Endometrium (tissue), 2 donors: ENCODE measurements around the gene GPR68.
"Not testable (repeated sequence)": the region's sequence is repeated elsewhere in the genome, so short reads cannot be mapped to it uniquely, and the experiment has no call there.

ENCODE experiments used
- FAIRE-seq: peaks from 2 replicates; lab custom pipeline; 2012; peaks lifted over from hg19 to GRCh38; lab: Jason Lieb, UNC
- donor health status: control.
- donor health status: control.

The GPR68 gene

DNA sequence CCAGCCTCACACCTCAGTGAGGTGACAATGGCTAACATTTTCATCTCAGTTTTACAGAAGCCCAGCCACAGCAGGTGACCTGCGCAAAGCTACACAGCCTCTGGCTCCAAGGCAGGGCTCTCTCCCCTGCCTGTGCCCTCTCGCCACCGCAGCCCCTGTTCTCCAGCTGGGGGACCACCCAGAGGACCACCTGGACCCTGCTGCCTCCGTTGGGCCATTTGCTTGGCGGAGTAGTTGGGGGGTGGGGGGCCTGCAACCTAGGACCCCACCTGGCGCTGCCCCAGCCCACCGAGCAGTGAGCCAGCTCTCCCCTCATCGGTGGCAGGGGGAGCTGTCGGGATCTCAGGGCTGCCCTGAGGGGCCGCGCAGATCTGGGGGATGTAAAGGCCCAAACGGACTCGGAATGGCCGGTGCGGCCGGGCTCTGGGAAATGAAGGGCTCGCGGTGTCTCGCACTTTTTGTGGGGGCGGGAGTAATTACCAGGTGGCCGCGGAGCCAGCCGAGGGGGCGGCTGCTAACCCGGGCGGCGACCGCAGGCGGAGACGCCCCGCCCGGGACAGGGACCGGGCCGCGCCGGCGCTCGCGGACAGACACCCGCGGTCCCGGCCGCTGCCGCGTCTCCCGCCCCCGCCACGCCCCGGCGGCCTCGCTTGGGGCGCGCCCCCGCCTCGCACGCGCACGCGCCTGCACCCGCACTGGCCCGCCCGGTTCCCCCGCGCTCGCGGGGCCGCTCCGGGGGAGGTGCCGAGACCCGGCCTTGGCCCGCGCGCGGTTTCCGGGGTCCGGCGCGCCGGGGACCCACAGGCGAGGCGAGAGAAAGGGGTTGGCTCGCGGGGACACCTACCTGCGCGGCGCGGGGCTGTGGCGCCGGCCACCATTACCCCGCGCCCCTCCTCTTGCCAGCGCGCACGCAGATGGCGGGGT lies 8.6 kb upstream of the GPR68 start:
- FAIRE-seq: no peak

GRCh38 chr14:91250912-91251311 lies 6.4 kb upstream of the GPR68 start:
- no peak for FAIRE-seq

DNA sequence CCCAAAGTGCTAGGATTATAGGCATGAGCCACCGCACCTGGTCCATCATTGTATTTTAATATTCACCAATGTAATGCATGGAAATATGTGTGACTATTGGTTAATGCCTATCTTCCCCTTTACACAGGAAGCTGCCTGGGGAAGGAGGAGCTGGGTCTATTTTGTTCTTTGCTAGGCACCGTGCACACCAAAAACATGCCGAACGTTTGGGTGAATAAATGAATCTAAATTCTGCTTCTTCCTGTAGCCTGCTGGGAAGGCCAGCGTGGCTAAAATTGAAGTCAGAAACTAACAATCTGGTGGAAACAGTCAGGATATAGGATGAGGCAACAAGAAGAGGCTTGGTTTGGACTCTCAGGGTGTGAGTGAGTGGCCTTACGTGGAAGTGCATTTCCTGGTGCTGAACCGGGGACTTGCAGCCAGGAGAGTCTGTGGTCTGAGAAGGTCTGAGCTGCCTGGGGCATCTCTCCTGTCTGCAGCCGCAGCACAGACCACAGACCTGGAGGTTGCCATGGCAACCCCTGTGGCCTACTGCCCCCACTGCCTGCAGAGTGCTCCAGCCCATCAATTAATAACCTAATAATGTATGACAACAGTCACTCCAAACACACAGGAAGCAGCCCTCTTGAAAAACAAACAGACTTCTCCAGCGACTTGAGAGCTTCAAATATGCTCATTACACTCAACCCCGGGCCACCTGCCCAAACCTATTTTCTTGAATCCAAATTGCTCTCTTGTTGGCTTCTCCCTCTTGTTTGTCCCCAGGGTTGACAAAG lies 5.5 kb upstream of the GPR68 start:
- no peak for FAIRE-seq

GRCh38 chr14:91246051-91246852 lies 1.7 kb upstream of the GPR68 start:
- FAIRE-seq: no peak

- not testable (repeated sequence) for FAIRE-seq
These were observed 1.1 kb upstream of the GPR68 start for GRCh38 chr14:91245616-91246015.

- FAIRE-seq: no peak
These were observed 525 bp upstream of the GPR68 start for GRCh38 chr14:91245029-91245428.

GRCh38 chr14:91243074-91243471 lies 1.4 kb downstream of the GPR68 start:
- no peak for FAIRE-seq

GRCh38 chr14:91242635-91243034 lies 1.9 kb downstream of the GPR68 start:
- no peak for FAIRE-seq

- FAIRE-seq: no peak
These were observed 2.6 kb downstream of the GPR68 start for GRCh38 chr14:91241863-91242262.

DNA sequence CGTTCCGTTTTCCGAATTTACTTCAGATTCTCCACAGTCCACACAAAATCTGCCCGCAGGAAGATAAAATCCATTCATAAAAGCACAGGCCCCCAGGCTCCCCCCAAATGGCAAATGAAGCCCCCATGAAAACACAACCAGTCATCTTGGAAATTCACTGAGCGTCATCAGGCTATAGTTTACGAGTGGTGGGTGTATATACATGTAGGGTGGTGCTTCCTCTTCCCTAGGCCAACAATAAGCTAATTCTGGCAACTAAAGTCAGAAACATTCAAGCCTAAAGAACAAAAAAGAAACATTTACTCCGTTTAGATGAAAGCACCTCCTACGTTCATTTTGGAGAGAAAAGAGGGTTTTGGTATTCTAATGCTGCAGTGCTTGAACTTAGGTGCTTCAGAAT lies 5.8 kb downstream of the GPR68 start:
- FAIRE-seq: no peak

DNA sequence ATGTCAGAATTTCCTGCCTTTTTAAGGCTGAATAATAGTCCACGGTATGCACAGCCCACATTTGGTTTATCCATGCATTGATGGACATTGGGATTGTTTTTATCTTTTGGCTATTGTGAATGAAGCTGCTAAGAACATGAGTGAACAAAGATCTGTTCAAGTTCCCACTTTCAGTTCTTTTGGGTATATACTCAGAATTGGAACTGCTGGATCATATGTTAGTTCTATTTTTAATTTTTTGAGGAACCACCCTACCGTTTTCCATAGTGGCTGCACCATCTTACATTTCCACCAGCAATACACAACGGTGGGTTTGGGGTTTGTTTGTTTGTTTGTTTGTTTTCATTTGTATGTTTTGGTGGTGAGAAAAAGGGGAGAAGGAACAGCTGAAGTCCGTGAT lies 6.4 kb downstream of the GPR68 start:
- no peak for FAIRE-seq

DNA sequence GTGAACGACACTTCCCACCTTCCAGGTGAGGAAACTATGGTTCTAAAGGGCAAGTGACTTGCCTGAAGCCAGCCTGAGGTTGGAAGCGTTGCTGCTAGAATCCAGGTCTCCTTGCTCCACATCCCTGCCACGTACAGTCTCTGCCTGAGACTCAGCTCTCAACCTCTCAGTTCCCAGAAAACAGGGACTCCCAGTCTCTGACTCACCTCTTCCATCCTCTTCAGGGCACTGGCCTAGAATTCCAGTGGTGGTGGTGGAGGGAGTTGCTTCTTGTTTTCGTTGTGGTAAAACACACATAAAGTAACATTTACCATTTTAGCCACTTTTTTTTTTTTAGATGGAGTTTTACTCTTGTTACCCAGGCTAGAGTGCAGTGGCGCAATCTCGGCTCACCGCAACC lies 7.3 kb downstream of the GPR68 start:
- FAIRE-seq: no peak

GRCh38 chr14:91235841-91236240 lies 8.7 kb downstream of the GPR68 start:
- no peak for FAIRE-seq

DNA sequence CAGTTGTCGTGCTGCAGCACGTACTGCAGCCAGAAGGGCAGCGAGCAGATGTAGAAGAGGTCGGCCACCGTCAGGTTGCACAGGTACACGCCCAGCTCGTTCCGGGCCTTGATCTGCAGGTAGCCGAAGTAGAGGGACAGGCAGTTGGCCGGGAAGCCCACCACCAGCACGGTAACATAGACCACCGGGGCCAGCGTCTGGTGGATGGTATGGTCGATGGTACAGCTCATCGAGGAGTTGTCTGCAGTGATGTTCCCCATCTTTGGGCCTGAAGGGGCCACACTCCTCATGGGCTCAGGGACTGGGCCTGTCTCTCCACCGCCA lies 9.8 kb downstream of the GPR68 start:
- FAIRE-seq: no peak

GRCh38 chr14:91233936-91234790 lies 10.3 kb downstream of the GPR68 start:
- FAIRE-seq: no peak

DNA sequence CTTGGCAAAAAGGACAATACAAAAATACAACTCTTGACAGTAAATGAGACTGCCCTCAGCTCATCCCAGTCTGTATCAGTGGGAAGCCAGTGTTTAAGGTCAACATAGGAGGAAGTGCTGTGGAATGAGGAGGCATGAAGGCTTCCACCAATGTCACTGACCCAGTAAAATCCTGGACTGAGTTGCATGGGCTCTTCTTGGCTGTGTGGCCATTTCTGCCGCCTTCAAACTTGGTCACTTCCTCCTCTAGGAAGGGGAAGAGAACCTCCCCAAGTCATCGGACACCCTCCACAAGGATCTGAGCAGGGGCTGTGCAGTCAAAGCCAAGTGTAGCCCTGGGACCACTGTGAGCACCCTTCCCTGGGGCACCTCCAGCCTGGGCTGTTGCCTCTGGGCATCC lies 11.9 kb downstream of the GPR68 start:
- FAIRE-seq: no peak

GRCh38 chr14:91232052-91232451 lies 12.5 kb downstream of the GPR68 start:
- FAIRE-seq: no peak

DNA sequence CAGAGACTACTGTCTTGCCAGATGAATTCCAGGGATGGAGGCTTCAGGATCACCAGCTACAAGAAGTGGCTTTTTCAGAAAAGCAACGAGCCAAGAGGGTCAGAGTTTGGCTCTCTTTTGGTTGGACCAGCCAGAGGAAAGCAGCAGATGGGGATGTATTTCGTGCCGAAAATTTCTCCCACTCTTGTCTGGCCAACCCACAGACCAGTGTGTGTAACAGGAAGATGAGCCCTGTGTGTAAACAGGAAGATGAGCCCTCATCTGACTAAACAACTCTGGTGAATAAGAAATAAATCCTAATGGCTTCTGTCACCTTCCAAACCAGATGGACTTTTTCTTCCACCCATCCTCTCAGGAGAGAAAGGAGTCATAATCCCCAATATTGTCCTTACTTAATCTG lies 13.1 kb downstream of the GPR68 start:
- no peak for FAIRE-seq

DNA sequence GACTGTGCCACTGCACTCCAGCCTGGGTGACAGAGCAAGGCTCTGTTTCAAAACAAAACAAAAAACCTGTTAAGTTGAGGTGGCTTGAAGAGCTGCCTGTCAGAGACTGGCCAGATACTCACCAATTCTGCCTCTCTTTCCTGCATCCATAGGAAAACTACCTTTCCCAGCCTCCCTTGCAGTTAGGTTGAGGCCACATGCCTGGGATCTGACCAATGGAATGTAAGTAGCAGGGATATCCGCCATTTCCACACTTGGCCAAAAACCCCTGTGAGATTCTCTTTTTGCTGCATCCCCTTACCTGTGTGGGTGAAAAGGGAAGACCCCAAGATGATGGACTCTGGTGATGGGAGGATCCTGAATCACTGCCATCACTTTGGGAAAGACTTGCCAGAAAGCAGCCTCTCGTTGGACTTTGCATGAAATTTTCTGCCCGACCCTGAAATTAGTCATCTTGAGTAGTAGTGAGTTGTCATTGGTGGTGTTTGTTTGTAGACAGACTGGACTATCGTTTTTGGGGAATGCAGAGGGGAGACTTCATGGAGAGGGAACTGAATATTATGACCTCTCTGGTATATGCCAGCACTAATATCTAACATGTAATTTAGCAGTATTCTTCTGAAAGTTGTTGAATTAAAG lies 14.0 kb downstream of the GPR68 start:
- FAIRE-seq: no peak

DNA sequence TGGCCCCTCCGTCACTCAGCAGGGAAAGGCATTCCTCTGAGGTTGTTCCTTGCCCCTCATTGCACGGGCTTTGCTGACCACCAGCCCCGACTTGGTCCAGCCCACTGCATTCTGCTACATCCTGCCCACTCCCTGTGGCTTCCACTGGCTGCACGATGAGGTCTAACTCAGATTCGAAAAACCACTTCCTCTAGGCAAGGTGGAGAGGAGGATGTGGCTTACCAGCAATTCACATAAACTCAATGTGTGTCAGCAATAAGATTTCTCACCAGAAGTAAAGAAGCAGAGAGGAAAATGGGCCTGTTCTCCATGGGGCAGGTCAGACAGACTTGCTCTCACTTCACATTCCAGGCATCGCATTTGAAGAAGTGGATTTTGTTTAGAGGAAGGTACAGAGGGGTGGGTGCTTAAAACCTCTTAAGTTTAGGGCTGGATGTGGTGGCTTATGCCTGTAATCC lies 14.7 kb downstream of the GPR68 start:
- FAIRE-seq: no peak

GRCh38 chr14:91229005-91229382 lies 15.5 kb downstream of the GPR68 start:
- no peak for FAIRE-seq
